Measurements from ENCODE around the gene BIRC6.

Gene BIRC6

DNA sequence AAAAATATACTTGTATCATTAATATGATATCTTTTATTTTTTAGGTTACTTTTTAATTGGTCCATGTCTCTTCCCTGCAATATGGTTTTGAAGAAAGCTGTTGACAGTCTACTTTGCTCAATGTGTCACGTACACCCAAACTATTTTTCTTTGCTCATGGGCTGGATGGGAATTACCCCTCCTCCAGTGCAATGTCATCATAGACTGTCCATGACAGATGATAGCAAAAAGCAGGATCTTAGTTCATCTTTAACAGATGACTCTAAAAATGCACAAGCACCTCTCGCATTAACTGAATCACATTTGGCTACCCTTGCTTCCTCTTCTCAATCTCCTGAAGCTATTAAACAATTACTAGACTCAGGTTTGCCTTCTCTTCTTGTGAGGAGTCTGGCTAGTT is 158.1 kb downstream of the BIRC6 start:
- FAIRE-seq, result no peak

DNA sequence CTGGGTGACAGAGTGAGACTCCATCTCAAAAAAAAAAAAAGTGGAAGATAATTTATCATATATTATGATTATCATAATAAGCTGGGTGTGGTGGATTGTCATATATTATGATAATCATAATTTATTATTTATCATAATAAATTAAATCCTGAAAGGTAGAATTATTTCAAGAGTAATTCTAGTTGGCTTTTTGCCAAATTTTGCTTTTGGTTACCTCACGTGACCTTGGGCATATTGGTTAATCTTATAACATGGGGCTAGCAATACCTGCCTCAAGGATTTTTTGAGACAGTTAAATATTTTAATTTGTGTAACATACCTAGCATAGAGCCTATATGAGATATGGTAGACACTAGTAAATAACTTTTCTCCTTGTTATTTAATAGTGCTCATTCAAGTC is 159.7 kb downstream of the BIRC6 start:
- FAIRE-seq, result no peak

DNA sequence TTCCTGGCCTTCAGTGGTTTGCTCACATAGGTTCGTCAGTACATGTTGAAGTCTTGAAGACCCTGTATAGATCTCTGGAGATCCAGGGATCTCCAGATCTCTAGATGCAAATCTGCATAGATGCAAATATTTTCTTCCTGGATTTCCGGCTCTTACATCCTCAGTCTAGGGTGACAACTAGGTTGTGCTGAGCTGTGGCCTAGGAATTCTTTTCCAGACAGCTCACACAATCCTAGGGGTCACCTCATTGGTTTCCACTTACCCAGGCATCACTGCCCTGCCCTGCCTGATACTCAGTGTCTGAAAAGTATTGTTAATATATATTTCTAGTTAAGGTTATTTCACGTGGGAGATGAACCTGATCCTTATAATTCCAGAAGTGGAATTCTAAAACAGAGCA is 165.9 kb downstream of the BIRC6 start:
- no peak for FAIRE-seq

DNA sequence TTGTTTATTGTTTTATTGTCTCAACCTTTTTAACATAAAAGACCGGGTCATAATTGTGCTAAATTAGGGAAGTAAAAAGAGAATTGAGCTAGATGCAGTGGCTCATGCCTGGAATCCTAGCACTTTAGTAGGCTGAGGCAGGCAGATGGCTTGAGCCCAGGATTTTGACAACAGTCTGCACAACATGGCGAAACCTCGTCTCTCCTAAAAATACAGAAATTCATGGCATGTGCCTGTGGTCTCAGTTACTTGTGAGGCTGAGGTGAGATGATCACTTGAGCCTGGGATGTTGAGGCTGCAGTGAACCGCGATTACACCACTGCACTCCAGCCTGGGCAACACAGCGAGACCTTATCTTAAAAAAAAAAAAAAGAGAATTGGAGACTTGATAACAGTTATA is 166.9 kb downstream of the BIRC6 start:
- FAIRE-seq, result no peak

DNA sequence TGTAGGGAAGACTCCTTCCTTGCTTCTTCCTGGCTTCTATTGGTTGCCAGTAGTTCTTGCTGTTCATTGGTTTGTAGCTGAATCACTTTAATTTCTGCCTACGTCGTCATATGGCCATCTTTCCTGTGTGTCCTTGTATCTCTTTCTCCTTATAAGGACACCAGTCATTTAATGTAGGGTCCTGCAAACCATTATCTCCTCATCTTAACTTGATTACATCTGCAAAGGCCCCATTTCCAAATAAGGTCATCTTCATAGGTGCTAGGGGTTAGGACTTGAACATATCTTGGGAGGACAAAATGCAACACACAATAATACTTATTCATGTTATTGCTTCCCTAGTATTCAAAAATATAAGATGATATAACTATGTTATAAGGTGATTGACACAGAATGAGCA is 175.5 kb downstream of the BIRC6 start:
- FAIRE-seq, result no peak

DNA sequence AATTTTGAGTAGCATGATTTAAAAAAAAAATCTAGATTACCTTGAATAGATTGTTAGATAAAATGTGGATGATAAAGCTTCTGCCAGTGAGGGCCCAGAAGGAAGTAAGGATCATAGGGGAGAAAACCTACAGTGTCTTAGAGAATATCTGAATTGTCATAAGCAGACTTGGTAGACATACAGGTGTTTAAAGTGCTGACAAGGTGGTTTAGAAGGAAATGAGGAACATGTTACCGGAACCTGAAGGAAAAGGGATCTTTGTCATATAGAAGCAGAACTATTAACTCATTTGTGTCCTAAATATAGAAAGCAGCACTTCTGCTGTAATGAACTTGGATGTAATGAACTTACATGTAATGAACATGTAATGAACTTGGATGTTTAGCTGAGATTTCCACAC is 176.1 kb downstream of the BIRC6 start:
- no peak for FAIRE-seq

DNA sequence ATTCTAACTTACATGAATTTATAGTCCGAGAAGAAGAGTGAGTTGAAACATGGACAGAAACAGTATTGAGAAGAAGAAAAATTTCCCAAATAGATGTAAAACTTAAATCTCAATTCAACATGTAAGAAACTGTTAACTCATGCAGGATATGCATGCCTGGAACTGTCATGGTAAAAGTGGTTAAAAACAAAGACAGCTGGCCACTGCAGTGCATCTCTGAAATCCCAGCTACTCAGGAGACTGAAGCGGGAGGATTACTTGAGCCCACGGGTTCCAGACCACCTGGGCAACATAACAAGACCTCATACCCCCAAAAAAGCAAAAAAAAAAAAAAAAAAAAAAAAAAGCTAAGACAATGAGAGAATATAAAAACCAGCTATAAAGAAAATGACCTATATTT is 178.0 kb downstream of the BIRC6 start:
- no peak for FAIRE-seq

DNA sequence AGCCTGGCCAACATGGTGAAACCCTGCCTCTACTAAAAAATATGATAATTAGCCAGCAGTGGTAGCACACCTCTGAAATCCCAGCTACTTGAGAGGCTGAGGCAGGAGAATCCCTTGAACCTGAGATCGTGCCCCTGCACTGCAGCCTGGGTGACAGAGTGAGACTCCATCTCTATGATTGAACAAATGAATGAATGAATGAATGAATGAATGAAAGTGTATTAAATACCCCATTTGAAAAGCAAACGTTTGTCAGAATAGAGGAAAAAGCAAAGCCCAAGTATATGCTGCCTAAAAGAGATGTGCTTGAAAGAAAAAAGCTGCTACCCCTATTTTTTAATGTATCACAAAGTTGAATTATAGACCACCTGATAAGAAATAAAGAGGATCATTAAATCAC is 181.9 kb downstream of the BIRC6 start:
- FAIRE-seq, result no peak

DNA sequence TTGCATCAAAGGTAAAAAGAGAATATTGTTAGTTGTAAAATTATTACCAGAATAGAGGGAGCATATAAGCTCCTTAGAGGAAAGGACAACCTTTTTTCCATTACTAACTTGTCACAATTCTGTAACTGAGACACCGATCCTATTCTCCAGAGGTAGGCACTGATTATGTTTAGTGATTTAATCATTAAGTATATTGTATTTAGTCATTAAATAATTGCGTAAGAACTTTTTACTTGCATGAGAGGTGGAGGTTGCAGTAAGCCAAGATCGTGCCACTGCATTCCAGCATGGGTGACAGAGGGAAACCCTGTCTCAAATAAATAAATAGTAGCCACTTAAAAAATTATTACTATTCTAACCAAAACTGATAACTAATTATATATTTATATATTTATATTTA is 195.7 kb downstream of the BIRC6 start:
- peak; percentile 44 for FAIRE-seq

DNA sequence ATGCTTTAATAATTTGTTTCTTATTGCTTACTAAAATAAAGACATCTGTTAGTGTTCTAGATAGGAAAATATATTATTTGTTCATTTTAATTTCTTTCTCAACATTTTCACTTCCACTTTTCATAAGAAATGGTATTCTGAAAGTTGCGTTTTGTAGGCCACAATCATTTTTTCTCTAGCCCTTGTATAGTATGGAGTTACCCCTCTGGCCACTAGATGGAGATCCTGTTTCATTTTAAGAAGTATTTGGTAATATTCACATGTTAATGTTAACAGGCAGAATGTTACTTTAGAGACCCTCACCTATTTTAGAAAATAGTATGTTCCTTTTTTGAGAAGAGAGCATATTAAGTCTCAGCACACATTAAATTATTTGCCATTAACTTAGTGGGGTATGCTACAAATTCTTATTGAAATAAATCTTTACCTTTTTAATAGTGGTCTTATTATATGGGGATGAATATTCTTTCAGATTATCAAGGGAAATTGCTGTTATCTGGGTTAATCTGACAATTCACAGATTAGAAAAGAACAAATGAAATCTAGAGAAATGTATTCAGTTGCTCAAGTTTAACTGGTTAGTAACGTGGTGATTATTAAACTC is 197.1 kb downstream of the BIRC6 start:
- FAIRE-seq, result peak; percentile 94

DNA sequence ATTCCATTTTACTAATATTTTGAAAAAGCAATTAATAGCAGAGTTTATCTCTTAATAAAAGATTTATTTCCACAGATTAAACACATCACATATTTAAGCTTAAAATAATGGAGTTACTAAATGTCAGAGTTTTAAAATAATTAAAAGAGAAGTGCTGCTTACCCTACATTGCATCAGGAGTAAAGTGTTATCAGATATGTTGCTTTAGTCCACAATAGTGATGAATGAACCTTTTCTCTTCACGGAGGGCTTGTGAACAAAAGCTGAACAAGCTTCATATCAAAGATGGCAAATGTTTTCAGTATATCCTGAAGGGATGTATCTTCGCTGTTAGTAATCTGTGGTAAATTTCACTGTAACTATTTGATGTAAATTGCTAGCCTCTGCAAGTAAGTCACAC is 201.7 kb downstream of the BIRC6 start:
- FAIRE-seq, result peak; percentile 64

DNA sequence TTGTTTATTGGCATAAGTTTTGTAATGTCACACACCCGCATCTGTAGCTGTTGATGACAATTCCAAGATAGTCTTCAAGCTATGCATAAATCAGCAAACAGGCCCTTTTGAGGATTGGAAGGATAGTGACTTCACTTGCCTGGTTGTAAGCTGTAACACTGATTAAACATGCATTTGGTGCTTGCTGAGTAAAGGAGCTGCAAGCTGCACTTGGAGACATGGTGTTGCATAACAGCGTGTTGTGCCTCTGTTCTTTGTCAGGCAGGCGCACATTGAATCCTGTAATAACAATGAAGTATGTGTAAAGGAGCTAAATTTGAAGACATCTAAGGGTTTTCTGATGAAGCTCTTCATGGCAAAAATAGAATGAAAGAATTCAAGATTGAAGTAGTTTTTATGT is 202.3 kb downstream of the BIRC6 start:
- no peak for FAIRE-seq

DNA sequence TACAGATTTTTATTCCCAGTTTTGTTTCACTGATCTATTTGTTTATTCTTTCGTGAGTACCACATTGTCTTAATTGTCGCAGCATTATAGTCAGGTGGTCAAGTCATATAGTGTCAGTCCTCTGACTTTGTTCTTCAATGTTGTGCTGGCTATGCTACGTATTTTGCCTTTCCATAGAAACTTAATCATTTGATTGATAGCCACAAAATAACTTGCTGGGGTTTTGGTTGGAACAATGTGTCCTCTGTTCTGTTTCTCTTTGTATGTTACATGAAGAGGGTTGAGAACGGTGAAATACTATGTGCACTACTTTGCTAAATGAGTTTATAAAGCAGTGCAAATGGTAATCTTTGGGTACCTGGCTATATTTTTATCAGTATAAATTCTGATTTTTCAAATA is 206.1 kb downstream of the BIRC6 start:
- FAIRE-seq, result no peak

DNA sequence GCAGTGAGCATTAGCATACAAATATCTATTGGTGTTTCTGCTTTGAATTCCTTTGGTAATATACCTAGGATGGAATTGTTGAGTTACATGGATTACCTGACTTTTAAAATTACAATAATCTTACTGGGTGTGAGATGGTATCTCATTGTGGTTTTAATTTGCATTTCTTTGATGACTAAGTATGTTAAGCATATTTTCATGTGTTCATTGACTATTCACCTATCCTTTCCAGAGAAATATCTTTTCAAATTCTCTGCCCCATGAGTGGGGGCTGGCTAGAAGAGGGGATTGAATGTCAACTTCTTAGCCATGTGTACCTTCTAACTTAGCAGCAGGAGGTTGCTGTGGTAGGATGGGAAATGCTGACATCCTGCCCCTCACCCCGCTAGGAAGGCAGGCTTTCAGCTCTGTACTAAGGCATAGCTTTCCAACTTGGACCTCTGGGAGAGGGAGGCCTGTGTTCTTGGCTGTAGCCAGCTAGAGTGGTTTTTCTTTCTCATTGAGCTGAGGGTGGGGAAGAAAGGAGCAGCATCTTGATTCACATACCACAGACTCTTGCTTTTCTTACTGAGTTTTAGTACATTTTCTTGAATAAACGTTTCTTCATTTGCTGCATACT is 207.7 kb downstream of the BIRC6 start:
- FAIRE-seq, result no peak

DNA sequence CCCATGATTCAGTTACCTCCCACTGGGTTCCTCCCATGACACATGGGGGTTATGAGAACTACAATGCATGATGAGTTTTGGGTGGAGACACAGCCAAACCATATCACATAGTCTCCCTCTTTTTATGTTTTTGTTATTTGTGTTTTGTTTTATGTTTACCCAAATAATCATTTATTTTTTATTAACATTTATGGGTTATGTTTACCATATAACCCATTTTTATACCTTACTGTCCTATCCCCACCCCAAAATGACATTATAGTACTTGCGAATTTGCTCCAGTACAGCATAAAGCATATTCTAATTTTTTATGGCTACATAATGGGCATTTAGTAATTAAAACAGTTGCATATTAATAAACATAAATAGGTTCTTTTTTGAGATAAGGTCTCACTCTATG is 209.1 kb downstream of the BIRC6 start:
- no peak for FAIRE-seq

DNA sequence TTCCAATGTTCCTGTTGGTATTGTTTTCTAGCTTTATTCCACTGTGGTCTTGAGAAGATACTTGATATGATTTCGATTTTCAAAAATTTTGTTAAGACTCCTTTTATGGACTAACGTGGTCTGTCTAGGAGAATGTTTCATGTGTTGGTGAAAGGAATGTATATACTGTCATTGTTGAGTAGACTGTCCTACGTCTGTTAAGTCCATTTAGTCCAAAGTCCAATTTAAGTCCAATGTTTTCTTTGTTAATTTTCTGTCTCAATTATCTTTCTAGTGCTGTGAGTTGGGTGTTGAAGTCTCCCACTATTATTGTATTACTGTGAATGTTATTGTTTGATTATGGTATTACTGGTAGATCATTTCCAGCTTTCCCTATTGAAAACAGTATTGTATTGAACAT is 215.2 kb downstream of the BIRC6 start:
- FAIRE-seq, result no peak

DNA sequence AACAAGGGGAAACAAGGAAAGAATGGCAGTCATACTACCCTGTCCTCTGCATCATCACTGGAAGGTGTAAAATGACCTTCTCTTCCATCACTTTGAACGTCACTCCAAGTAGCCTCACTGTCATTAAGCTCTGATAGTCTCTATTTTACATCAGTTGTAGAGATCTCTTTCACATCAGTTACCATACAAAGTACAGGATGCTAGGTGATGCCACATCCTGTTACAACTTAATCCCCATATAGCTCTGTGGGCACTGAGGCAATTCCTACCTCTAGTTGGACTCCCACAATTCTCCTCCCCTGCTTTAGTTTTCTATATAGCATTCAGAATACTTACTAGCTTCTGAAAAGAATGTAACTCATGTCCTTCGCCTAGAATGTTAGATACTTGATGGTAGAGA is 215.9 kb downstream of the BIRC6 start:
- no peak for FAIRE-seq

DNA sequence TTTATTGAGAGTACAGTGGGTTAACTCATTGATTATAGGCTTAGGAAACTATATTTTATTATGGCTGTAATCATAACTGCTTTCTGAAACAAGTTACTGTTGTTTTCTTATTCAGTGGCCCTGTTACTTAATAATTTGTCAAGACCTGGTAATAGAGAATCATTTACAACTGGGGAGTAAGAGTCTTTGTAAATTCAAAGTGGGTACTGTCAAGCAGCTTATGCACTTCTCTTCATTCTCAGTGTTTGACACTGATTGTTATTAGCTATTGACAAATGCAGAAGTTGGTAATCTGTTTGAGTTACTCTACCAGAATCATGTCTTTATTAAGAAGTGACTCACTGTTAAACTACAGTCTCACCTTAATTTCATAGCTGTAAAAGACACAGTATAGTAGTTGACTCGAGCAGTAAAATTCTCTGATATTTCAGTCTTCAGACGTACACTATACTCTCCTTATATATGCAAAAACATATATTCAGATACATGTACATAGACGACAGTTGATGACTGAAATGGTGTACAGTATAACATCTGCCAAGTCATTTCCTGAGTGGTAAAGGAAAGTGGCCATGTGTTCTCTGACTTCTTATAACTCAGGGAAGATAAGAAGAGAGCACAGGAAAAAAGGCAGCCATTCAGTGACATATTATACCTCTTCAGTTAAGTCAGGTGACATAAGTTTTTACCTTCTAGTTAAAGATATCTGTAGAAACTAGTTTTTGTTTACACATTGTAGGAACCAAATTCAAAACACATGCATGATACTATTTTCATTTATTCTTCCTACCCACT is 235.0 kb downstream of the BIRC6 start:
- no peak for FAIRE-seq

DNA sequence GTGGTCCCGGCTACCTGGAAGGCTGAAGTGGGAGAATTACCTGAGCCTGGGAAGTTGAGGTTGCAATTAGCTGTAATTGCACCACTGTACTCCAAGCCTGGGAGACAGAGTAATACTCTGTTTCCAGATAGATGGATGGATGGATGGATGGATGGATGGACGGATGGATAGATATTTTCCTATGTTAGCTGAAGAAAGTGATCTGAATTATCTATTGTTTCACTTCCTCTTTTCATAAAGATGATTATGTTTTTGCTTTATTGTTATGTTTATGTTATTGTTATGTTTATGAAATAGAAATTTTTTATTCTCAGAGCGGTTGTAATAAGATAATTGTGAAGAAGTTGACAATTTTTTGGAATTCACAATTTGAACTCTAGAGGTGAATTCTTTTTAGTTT is 237.8 kb downstream of the BIRC6 start:
- peak; percentile 63 for FAIRE-seq

DNA sequence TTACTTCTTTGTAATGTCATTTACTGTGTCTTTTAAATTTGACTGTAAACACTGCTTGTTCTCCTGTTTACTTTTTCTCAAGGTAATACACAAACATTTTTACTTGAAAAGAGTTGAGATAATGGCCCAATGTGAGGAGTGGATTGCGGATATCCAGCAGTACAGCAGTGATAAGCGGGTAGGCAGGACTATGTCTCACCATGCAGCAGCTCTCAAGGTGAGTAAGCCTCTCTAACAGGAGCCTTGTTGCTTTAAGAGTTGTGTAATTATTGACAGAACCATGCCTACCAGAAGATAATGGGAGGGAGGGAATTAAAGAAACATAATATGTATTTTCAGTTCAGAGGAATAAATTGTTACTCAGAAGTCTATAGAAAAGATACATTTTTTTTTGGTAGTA is 254.5 kb downstream of the BIRC6 start:
- no peak for FAIRE-seq

DNA sequence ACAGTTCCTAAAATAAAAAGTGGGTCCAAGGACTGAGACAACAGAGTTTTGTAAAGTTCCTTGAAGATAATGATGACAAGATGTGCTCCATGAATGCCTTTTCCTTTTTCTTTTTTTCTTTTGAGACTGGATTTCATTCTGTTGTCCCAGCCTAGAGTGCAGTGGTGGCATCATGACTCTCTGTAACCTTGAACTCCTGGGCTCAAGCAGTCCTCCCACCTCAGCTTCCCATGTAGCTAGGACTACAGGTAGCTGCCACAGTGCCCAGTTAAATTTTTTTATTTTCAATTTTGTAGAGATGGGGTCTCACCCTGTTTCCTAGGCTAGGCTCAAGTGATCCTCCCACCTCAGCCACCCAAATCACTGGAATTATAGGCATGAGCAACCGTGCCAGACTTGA is 254.9 kb downstream of the BIRC6 start:
- no peak for FAIRE-seq

DNA sequence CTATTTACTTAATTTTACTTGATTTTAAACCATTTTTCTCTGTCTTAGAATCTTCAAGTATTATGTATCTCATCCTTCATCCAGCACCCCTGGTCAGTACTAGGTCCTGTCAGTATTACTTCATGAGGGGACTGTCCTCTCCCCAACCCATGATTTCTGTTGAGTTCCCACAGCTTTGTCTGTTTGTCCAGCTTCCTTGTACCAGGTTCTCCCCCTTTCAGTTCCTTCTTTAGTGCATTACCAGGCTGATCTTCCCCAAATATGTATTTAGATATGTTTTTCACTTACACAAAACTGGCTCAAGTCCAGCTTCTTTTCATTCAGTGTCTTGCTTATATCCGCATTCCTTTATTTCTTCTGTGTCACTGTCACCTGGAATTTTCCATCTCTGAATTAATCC is 257.3 kb downstream of the BIRC6 start:
- FAIRE-seq, result no peak

DNA sequence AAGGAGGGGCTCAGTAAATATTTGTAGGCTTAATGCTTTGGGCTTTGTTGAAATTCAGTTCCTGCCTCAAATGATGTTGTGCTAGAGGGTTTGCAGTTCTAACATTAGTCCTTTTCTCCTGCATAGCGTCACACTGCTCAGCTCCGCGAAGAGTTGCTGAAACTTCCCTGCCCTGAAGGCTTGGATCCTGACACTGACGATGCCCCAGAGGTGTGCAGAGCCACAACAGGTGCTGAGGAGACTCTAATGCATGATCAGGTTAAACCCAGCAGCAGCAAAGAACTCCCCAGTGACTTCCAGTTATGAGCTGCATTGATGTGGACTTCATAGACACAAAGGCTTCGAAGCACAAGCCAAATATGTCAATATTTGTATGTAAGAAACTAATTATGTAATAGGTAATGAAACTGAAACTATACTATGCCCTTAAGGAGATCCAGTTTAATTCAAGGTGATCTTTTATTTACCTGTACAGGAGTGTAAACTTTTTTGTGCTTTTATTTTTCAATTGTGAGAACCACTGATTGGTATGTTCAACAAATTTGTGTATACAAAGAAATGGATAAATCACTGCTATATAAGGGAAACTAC is 260.9 kb downstream of the BIRC6 start:
- no peak for FAIRE-seq
